ENCODE data around the gene FOXO1. TPM values are rescaled to one million over a fixed set of nuclear protein-coding genes. Genes with fewer than 3 reads are reported as not detected.

FOXO1 gene
- total RNA-seq, 4 donors from 2014 or later: 43.6 to 75.9 (median 52.0) TPM

- 39 to 41% methylated on average over 4 of the region's 4 CpGs for WGBS, 2 donors
- intact Hi-C loops (cut with DNase I; ENCODE audit: low total_unique reads): no loop called here
These were observed 10.6 kb upstream of the FOXO1 start for GRCh38 chr13:40677064-40677463.

GRCh38 chr13:40676007-40676406 lies 9.6 kb upstream of the FOXO1 start:
- no peak for TF ChIP-seq POLR2A (IDR thresholded peaks at IDR 0.05)
- no peak for TF ChIP-seq CTCF (IDR thresholded peaks at IDR 0.05)
- intact Hi-C loops (cut with DNase I; ENCODE audit: low total_unique reads): no loop called here
- no peak for DNase-seq (ENCODE audit: low spot score in 2 of 2)
- 68 to 70% methylated on average over 2 of the region's 2 CpGs for WGBS, 2 donors
- no peak overlapping the region for H3K4me3 ChIP-seq (ENCODE audit: low read depth, poor library complexity, severe bottlenecking)

More at GRCh38 chr13:40677064-40677463, 10.6 kb upstream of the FOXO1 start:
- TF ChIP-seq CTCF (IDR thresholded peaks at IDR 0.05) (no peak), POLR2A (IDR thresholded peaks at IDR 0.05) (no peak)
- no peak overlapping the region for H3K4me3 ChIP-seq (ENCODE audit: low read depth, poor library complexity, severe bottlenecking)
- no peak for DNase-seq (ENCODE audit: low spot score in 2 of 2)

- intact Hi-C loops (cut with DNase I; ENCODE audit: low total_unique reads): no loop called here
- TF ChIP-seq CTCF (IDR thresholded peaks at IDR 0.05): no peak
- no peak for TF ChIP-seq POLR2A (IDR thresholded peaks at IDR 0.05)
- DNase-seq (ENCODE audit: low spot score in 2 of 2): no peak
- H3K4me3 ChIP-seq (ENCODE audit: low read depth, poor library complexity, severe bottlenecking): no peak overlapping the region
These were observed 7.0 kb upstream of the FOXO1 start for GRCh38 chr13:40673414-40673813.

GRCh38 chr13:40672765-40673397 lies 6.4 kb upstream of the FOXO1 start:
- TF ChIP-seq POLR2A (IDR thresholded peaks at IDR 0.05) (no peak), CTCF (IDR thresholded peaks at IDR 0.05) (no peak)
- H3K4me3 ChIP-seq (ENCODE audit: low read depth, poor library complexity, severe bottlenecking): no peak overlapping the region
- intact Hi-C loops (cut with DNase I; ENCODE audit: low total_unique reads): no loop called here
- no peak for DNase-seq (ENCODE audit: low spot score in 2 of 2)
- WGBS, 2 donors: 40 to 47% methylated on average over 4 of the region's 4 CpGs

- TF ChIP-seq POLR2A (IDR thresholded peaks at IDR 0.05) (no peak), CTCF (IDR thresholded peaks at IDR 0.05) (no peak)
- no peak overlapping the region for H3K4me3 ChIP-seq (ENCODE audit: low read depth, poor library complexity, severe bottlenecking)
- WGBS, 2 donors: 43 to 49% methylated on average over 1 of the region's 1 CpG
- DNase-seq (ENCODE audit: low spot score in 2 of 2): no peak
- intact Hi-C loops (cut with DNase I; ENCODE audit: low total_unique reads): no loop called here
These were observed 5.7 kb upstream of the FOXO1 start for GRCh38 chr13:40671956-40672764.

Data from lower leg skin (tissue), 4 donors.